GM13977 (cell line): ENCODE measurements around the gene GABBR1.
"Not testable (repeated sequence)": the region's sequence is repeated elsewhere in the genome, so short reads cannot be mapped to it uniquely, and the experiment has no call there.

ENCODE experiments used
- DNase-seq: peaks from one replicate; pipeline ENCODE4 v3.0.0; 2012; ENCODE audit warnings: low spot score
- CTCF ChIP-seq: IDR thresholded peaks from 2 replicates; pipeline ENCODE4 v1.5.1; 2012; ENCODE audit warnings: mild to moderate bottlenecking, control low read depth; ENCODE audit not compliant: insufficient read depth; ENCODE audit errors: extremely low read depth, missing control alignments
- in situ Hi-C: fragments of 300-500 bp; cut with MboI; formaldehyde crosslinking; loops from one replicate; pipeline ENCODE4 v1.12.0; 2022; ENCODE audit warnings: low sequenced_read_pairs, low pct_unique_long_range_greater_than_20kb, mixed read lengths, inconsistent platforms; ENCODE audit not compliant: unreplicated experiment

Gene GABBR1

DNA sequence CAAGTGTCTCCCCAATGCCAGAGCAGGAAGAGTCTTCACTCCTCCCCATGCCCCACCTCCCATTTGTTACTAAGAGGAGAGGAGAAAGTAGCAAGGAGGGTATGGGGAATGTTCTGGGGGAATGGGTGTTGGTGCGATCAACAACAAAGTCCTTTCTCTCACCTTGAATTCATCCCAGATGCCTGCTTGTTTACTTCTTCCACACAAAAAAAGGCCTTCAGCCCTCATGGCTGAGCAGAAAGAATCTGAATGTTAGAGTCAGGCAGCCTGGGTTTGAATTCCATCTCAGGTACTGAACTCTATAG is 33.8 kb upstream of the GABBR1 start:
- no peak for TF ChIP-seq CTCF
- DNase-seq, result no peak
- in situ Hi-C loops, result no loop called here

GRCh38 chr6:29665942-29666825 is 33.2 kb upstream of the GABBR1 start:
- no peak for TF ChIP-seq CTCF
- DNase-seq, result no peak
- in situ Hi-C loops, result no loop called here

DNA sequence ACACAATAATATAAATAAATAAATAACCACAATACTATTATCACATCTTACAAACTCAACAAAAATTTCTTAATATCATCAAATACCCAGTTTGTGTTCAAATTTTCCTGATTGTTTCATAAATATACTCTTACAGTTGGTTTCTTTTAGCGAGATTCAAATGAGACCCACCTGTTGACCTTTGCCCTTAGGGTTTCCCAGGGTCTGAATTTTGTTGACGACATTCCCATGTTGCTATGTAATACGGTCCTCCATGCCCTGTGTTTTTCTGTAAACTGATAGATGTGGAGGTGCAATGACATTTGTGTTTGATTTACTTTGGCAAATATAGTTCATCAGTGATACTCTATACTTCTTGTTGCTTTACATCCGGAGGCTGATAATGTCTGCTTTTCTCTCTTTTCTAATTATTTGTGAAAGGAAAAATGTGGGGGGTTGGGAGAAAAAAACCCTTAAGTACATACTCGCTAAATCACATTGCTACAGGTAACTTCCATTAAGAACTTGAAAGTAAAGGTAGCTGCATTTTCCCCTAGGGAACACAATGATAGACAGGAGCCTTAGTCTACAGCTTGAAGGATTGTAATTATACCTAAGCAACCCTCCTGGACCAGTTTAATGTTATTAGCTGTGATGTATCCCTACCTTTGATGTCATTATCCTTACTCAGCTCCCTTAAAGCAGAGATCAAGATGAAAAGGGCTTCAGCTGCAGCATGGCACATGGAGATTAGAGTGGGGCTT is 30.5 kb upstream of the GABBR1 start:
- in situ Hi-C loops, result no loop called here
- TF ChIP-seq CTCF, result no peak

GRCh38 chr6:29661502-29662141 is 28.6 kb upstream of the GABBR1 start:
- DNase-seq, in situ Hi-C loops: not testable (repeated sequence)

More for the DNA sequence above, 30.5 kb upstream of the GABBR1 start:
- DNase-seq, result no peak

DNA sequence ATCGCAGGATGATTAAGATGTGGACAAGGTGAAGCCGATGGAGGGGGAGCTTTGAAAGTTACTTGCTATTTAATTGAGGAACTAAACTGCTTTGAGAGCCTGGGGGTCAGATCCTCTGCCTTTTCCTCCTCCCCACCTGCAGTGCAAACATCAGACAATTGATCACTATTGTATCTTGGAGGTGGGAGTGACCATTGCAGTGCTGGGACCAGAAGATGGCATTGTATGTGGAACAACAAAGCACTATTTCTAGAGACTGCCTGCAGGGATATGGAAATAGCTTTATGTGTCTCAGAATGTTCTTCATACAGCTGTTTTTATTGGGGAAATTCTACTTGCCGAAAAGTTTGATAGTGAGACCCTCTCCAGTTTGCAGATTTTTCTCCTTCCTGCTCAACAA is 28.1 kb upstream of the GABBR1 start:
- TF ChIP-seq CTCF, result no peak
- in situ Hi-C loops, result no loop called here
- DNase-seq, result no peak

DNA sequence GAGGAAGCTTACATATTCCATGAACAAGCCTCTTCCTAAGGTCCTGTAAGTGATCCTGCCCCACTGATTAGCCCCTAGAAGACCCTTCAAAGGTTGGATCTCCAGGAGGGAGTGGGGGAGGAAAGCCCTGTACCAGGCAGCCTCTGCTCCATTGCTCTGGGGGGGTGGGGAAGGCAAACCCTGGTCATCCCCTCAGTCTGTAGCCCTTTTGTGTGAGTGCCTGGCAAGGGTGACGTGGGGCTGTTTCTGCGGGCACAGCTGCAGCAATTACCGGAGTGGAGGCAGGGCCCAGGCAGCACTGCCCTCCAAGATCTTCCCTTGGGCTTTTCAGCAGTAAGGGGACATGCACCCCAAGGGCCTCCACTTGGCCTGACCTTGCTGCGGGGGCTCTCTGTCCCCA is 23.8 kb upstream of the GABBR1 start, which contains the start of gene MOG:
TSS of gene MOG (plus strand) at position 295 of the 400 bp plus-strand sequence. CDS start 118 bp downstream, outside the sequence.
- DNase-seq, result no peak
- in situ Hi-C loops, result no loop called here
- no peak for TF ChIP-seq CTCF
